Spleen (tissue), 7 donors: ENCODE data around the gene DNAAF1.

Experiments
- CTCF ChIP-seq, 11 experiments: fragments of 200-600 bp in 7 of 11; fragments of 450-650 bp in 4 of 11; sonication (generic) in 4 of 11; IDR thresholded peaks in 8 of 11; conservative IDR thresholded peaks in 3 of 11; 1 replicate in 7 of 11; 2 replicates in 4 of 11; pipeline versions ENCODE4 v1.4.0 to v1.8.0; 2016 to 2021; ENCODE audit warnings: antibody characterized with exemption in 11 of 11, inconsistent platforms in 4 of 11, mild to moderate bottlenecking in 1 of 11
- POLR2A ChIP-seq, 3 donors: fragments of 450-650 bp; IDR thresholded peaks; one replicate each; pipeline ENCODE4 v1.5.1; 2017; ENCODE audit warnings: antibody characterized with exemption in 3 of 3, mild to moderate bottlenecking in 1 of 3
- POLR2AphosphoS5 ChIP-seq, 3 donors: sonication (generic); formaldehyde crosslinking; IDR thresholded peaks; one replicate each; pipeline ENCODE4 v1.5.1; 2017; ENCODE audit warnings: antibody characterized with exemption in 3 of 3
- donor health status: DM: no; HTN: no; CAD: no; lungs with moderate emphysema.
- donor health status: DM: no; HTN: no; CAD: no.
- donor health status: DM: no; HTN: no; CAD: no.

- TF ChIP-seq CTCF (IDR thresholded peaks at IDR 0.05 in 8 of 11, conservative IDR thresholded peaks at IDR 0.05 in 3 of 11) (no peak), POLR2A (IDR thresholded peaks at IDR 0.05) (no peak), POLR2AphosphoS5 (IDR thresholded peaks at IDR 0.05) (no peak)
Measured at GRCh38 chr16:84177741-84178073, 32.6 kb downstream of the DNAAF1 start.
